ENCODE results near the gene ZFPM1.

GRCh38 chr16:88531931-88532433 lies 78.9 kb downstream of the ZFPM1 start:
- TF ChIP-seq POLR2A (IDR thresholded peaks at IDR 0.05) (no peak), CTCF (IDR thresholded peaks at IDR 0.05) (no peak)

Data from thyroid gland (tissue), 4 donors.